Activated CD8-positive, alpha-beta memory T cell treated with anti-CD3 and anti-CD28 coated beads for 48 hours (primary cell): Measurements from ENCODE around the gene PCBP4.
"Not testable (repeated sequence)": the region's sequence is repeated elsewhere in the genome, so short reads cannot be mapped to it uniquely, and the experiment has no call there.

Source experiments
- DNase-seq, 3 experiments: peaks; one replicate each; pipeline ENCODE4 v3.0.0-alpha.2; 2020; ENCODE audit warnings: low read depth in 2 of 3, low spot score in 2 of 3

Gene PCBP4

GRCh38 chr3:51941463-51941797 lies 25.8 kb downstream of the PCBP4 start:
- DNase-seq: no peak

GRCh38 chr3:51940648-51941462 lies 26.4 kb downstream of the PCBP4 start:
- DNase-seq: no peak

- DNase-seq: no peak
Observed at GRCh38 chr3:51938780-51939425, 28.4 kb downstream of the PCBP4 start.

- DNase-seq: no peak
Observed at GRCh38 chr3:51937611-51938450, 29.4 kb downstream of the PCBP4 start.

GRCh38 chr3:51937014-51937413 lies 30.2 kb downstream of the PCBP4 start:
- no peak for DNase-seq

- no peak for DNase-seq
Observed at GRCh38 chr3:51935886-51936755, 31.1 kb downstream of the PCBP4 start.

GRCh38 chr3:51934991-51935885 lies 32.0 kb downstream of the PCBP4 start:
- DNase-seq: no peak

- DNase-seq: no peak
Observed at GRCh38 chr3:51934139-51934850, 33.0 kb downstream of the PCBP4 start.

GRCh38 chr3:51933471-51934138 lies 33.6 kb downstream of the PCBP4 start:
- no peak for DNase-seq

GRCh38 chr3:51932471-51933370 lies 34.5 kb downstream of the PCBP4 start:
- DNase-seq: no peak

- no peak for DNase-seq
Observed at GRCh38 chr3:51931756-51932155, 35.5 kb downstream of the PCBP4 start.

GRCh38 chr3:51930439-51930838 lies 36.8 kb downstream of the PCBP4 start:
- no peak for DNase-seq

- no peak for DNase-seq
Observed at GRCh38 chr3:51929420-51930003, 37.7 kb downstream of the PCBP4 start.

GRCh38 chr3:51928981-51929380 lies 38.3 kb downstream of the PCBP4 start:
- not testable (repeated sequence) for DNase-seq

- no peak for DNase-seq
Observed at GRCh38 chr3:51928438-51928837, 38.8 kb downstream of the PCBP4 start.

- no peak for DNase-seq
Observed at GRCh38 chr3:51927061-51927977, 39.9 kb downstream of the PCBP4 start.
